Fibroblast of the aortic adventitia (primary cell): ENCODE results near the gene MAP2K3. TPM values are rescaled to one million over a fixed set of nuclear protein-coding genes. Genes with fewer than 3 reads are reported as not detected.
"Not testable (repeated sequence)": the region's sequence is repeated elsewhere in the genome, so short reads cannot be mapped to it uniquely, and the experiment has no call there.

Source experiments
- DNase-seq: peaks from one replicate; pipeline ENCODE4 v3.0.0-alpha.2; 2010; ENCODE audit warnings: low read depth
- H3K4me3 ChIP-seq: 2 replicates; pipeline ENCODE4 v1.5.1; 2011; ENCODE audit warnings: low read depth, mild to moderate bottlenecking, control low read depth, low read length, moderate library complexity
- CTCF ChIP-seq: IDR thresholded peaks from 2 replicates; pipeline ENCODE4 v1.5.1; 2011; ENCODE audit warnings: mild to moderate bottlenecking, low read length, control low read depth, inconsistent platforms; ENCODE audit not compliant: insufficient read depth
- total RNA-seq: library from RNA; depleted of rRNA; stranded (reverse); fragments of >200 nt; gene quantifications from 2 replicates; pipeline ENCODE4 v1.2.3, GENCODE V29; 2012; ENCODE audit warnings: low replicate concordance

Gene MAP2K3
- total RNA-seq, 1 donor = 24.5 TPM

DNA sequence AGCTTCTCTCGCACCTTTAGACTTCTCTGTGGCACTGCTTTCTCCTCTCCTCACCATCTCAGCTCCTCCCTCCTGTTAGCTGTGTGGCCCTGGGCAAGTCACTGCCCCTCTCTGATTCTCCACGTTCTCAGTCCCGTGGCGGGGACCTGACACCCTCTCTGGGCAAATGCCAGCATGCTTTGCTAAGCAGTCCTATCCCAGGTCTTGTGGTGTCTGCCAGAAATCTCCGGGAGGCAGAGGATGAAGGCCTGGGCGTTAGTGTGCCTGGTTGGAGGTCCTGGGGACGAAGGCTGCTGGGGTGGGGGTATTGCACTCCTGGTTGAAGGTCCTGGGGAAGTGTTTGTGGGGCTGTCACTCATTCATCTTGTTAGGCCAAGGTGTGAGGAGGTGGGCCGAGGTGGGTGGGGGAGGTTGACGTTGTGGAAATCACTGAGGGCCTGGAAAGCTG is 37.3 kb downstream of the MAP2K3 start:
- not testable (repeated sequence) for DNase-seq, H3K4me3 ChIP-seq

DNA sequence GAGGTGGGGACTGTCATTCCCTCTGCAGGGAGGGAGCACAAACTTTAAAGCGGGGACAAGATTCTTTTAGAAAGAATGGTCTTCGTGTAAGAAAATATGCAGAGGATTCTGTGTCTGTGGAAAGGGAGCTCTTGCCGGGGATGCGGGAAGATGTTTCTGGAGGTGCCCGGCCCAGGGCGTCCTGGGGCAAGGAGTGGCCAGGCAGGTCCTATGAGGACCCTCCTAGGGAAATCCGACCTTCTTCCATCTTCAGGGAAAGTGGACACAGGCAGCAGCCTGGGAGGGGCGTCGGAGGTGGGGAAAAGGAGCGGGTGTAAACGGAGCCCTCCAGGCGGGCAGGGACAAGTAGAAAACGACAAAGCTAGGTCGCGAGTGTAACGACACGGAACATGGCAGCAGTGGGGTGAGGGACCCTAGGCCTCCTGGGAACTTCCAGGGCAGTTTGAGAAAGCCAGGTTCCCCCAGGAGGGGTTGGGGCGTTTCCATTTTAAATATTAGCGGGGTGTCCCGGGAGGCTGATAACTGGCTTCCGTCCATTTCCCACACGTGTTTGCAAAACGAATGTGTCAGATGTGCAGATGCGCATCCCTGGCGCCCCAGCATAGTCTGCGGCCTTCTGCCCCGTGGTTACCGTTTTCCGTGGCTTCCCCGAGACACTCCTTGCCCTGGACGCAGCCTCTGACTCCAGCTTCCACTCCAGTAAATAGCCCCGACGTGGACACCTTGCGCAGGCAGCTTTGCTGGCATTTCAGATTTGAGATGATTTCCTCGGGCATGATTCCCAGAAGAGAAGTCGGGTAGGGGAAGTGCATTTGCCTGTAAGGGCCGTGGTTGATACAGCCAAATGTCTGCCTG is 39.0 kb downstream of the MAP2K3 start:
- H3K4me3 ChIP-seq = peak overlapping the region; percentile 67
- DNase-seq = not testable (repeated sequence)

DNA sequence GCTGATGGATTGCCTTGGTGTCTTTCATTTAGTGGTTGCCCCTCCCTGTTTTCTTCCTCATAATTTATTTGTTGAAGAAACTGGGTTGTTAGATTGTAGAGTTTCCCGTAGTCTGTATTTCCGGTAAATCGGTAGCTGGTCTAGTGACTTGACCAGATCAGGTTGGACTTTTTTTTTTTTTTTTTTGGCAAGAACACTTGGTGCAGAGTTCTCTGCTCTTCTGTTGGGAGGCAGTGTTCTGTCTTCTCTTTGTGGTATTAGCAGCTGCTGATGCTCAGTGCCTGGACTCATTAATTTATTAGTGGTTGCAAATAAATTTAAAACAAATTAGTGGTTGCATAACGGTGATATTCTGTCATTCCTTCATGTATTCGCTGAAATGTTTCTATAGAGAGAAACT is 40.2 kb downstream of the MAP2K3 start:
- DNase-seq = not testable (repeated sequence)

GRCh38 chr17:21327921-21328320 is 43.4 kb downstream of the MAP2K3 start:
- DNase-seq, H3K4me3 ChIP-seq: not testable (repeated sequence)

More for the DNA sequence above, 40.2 kb downstream of the MAP2K3 start:
- not testable (repeated sequence) for H3K4me3 ChIP-seq

- H3K4me3 ChIP-seq, DNase-seq: not testable (repeated sequence)
Observed at GRCh38 chr17:21328778-21329177, 44.3 kb downstream of the MAP2K3 start.

- no peak overlapping the region for H3K4me3 ChIP-seq
- no peak for DNase-seq
- TF ChIP-seq CTCF = no peak
Observed at GRCh38 chr17:21330436-21331160, 46.1 kb downstream of the MAP2K3 start.

GRCh38 chr17:21336541-21337294 is 52.2 kb downstream of the MAP2K3 start:
- DNase-seq = peak; percentile 13
- H3K4me3 ChIP-seq = not testable (repeated sequence)

DNA sequence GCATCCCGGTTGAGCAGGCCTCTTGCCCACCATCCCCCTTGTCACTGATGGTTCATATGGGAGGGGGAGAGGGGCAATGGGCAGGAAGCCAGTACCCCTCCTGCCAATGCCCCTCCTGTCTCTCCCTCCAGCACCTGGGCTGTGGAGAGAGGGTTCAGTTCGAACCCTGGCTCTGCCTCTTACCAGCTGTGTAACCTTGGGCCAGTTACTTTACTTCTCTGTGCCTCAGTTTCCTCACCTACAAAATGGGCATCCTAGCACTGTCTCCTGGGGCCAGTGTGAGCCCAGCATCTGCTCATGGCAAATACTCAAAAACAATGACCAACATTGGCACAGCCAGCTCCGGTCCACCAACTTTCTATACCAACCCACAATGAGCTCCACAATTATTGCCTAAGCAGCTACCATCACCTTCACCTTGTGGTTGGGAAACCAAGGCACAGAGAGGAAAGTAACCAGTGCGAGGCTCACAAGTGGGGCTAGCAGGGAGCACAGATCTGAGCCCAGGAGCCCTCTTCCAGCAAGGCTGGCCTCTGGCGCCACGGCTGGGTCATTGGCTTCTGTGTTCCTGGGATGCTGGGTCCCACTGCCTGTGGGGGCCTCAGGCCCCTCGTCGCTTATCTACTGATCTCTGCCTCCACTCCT is 53.6 kb downstream of the MAP2K3 start:
- not testable (repeated sequence) for H3K4me3 ChIP-seq, DNase-seq

DNA sequence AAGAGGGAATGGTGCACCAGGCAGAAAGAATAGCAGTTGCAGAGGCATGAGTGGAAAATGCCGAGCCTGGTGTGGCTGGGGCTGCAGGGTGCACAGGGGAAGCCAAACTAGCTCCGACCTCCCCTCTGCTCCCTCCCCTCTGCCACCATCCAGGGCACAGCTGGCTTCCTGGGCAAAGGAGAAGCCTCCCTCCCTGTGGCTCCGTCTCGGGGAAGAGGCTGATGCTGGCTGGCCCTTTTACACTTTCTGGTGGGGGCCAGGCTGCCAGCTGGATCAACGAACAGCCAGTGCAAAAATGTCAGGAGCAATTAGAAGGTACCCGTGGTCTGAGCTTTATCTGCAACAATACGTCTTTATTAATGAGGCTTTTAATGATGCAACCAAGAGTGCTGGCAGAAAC is 54.5 kb downstream of the MAP2K3 start:
- no peak for TF ChIP-seq CTCF
- DNase-seq = no peak
- H3K4me3 ChIP-seq = no peak overlapping the region

DNA sequence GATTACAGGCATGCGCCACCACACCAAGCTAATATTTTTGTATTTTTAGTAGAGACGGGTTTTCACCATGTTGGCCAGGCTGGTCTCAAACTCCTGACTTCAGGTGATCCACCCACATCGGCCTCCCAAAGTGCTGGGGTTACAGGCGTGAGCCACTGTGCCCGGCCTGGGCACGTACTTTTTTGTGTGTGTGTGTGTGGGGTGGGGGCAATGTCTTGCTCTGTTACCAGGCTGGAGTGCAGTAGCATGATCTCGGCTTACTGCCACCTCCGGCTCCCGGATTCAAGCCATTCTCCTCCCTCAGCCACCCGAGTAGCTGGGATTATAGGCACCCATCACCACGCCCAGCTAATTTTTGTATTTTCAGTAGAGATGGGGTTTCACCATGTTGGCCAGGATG is 55.1 kb downstream of the MAP2K3 start:
- DNase-seq, H3K4me3 ChIP-seq: not testable (repeated sequence)

DNA sequence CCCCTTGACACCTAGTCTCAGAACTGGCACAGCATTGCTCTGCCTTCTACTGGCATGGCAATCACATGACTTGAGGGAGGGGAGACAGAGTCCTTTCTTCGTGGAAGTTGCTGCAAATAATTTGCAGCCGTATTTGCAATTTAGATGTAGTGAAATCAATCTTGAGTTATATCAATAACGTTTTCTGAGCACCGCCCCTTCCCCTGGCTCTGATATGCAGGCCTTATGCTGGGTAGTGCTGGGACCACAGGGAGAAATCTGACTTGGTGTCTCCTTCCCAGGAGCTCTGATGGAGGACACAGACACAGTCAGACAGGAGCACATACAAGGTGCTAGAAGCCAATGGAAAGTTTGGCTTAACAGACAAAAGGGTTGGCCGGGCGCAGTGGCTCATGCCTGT is 55.9 kb downstream of the MAP2K3 start:
- H3K4me3 ChIP-seq, DNase-seq: not testable (repeated sequence)

GRCh38 chr17:21341279-21341678 is 56.8 kb downstream of the MAP2K3 start:
- not testable (repeated sequence) for DNase-seq, H3K4me3 ChIP-seq

GRCh38 chr17:21341925-21342540 is 57.5 kb downstream of the MAP2K3 start:
- H3K4me3 ChIP-seq, DNase-seq: not testable (repeated sequence)

DNA sequence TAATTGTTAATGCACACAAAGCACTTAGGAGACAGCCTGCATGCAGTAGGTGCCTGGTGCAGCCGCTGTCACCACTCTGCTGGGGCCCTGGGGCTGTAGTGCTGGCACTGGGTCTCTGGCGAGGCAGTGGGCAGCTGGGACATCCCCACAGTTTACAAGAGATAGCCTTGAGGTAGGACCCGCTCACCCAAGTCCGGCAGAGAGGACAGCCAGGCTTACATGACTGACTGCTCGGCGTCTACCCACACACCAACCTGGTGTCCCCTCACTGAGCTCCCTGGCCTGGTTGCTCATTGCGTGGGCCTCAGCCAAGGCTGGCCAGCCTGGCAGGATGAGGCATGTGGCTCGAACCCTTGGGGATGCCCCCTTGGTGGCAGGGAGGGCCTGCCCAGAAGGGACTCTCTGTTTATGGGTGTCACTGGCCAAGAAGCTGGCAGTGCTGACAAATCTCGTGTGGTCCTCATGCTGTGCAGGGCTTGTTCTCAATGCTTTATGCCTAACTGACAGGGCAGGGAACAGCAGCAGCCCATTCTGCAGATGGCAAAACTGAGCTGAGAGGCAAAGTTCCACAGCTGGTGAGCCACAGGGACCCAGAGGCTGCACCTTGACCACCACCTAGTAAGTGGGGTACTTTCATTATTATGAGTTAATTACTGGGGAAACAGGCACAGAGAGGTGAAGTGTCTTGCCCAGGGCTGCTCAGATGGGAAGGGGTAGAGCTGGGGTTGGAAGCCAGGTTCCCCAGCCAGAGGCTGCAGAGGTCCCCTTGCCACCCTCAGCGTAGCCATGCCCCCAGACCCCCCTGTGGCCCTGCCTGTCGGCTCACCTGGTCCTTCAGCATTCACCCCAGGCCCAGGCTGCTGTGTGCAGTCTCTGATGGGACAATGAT is 58.8 kb downstream of the MAP2K3 start:
- not testable (repeated sequence) for H3K4me3 ChIP-seq, DNase-seq
